Activated CD4-positive, alpha-beta T cell treated with anti-CD3 and anti-CD28 coated beads, Interleukin-2, amount 10 ng/mL, durations not matched to agents 7 days and 5 days (primary cell): ENCODE measurements around the gene ESYT1. TPM values are rescaled to one million over a fixed set of nuclear protein-coding genes. Genes with fewer than 3 reads are reported as not detected.

Experiments used
- CTCF ChIA-PET: fragments of 350-600 bp; sonication (Branson Sonifier 250); formaldehyde crosslinking; loops from one replicate; lab custom pipeline; 2021; ENCODE audit warnings: antibody characterized with exemption; lab: Charles Lee
- POLR2A ChIA-PET: fragments of 350-600 bp; sonication (Branson Sonifier 250); formaldehyde crosslinking; loops from one replicate; lab custom pipeline; 2021; ENCODE audit warnings: antibody characterized with exemption; lab: Charles Lee
- DNase-seq: peaks from one replicate; pipeline ENCODE4 v3.0.0-alpha.2; 2020
- H3K27ac Mint-ChIP-seq: one replicate; pipeline ENCODE4 v1.8.0; 2021; ENCODE audit warnings: mild to moderate bottlenecking, moderate library complexity, mixed read lengths
- H3K27me3 Mint-ChIP-seq: one replicate; pipeline ENCODE4 v1.8.0; 2021; ENCODE audit warnings: mixed read lengths
- H3K36me3 Mint-ChIP-seq: one replicate; pipeline ENCODE4 v1.8.0; 2021; ENCODE audit warnings: low read depth, mixed read lengths
- H3K4me1 Mint-ChIP-seq: one replicate; pipeline ENCODE4 v1.8.0; 2021; ENCODE audit warnings: mixed read lengths
- H3K4me3 Mint-ChIP-seq: one replicate; pipeline ENCODE4 v1.8.0; 2021; ENCODE audit warnings: mild to moderate bottlenecking, moderate library complexity, mixed read lengths
- H3K9me3 Mint-ChIP-seq: one replicate; pipeline ENCODE4 v1.8.0; 2021; ENCODE audit warnings: mixed read lengths
- total RNA-seq, 2 experiments: library from RNA; stranded (reverse); gene quantifications; one replicate each; pipeline ENCODE4 v1.2.3, GENCODE V29; 2021

ESYT1 gene
- total RNA-seq, 2 experiments from 2014 or later, result 367 to 399 TPM

DNA sequence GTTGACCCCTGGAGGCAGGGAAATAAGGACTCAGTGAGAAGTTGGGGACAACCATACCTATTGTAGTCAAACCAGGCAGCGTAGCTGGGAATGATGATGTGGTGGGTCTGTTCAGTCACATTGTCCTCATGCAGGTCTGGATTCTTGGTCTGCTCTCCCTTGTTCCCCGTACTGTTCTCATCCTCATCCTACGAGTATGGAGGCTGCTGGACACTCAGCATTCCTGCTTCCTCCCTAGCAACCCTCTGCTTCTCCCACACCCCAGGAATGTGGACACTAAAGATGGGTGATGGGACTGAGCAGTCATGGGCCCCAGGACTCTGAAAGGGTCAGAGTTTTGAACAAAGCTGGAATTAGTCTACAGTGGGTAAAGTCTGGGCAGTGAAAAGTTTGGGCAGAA, 50.3 kb downstream of the ESYT1 start:
- POLR2A ChIA-PET, result no interaction called here
- Mint-ChIP-seq H3K9me3 (no peaks in the 10 kb centered on the region), H3K27me3 (no peaks in the 10 kb centered on the region), H3K36me3 (peaks cover 61% of the 10 kb centered on the region), H3K4me3 (no peak overlapping the region), H3K27ac (peak overlapping the region; percentile 19), H3K4me1 (no peaks in the 10 kb centered on the region)
- CTCF ChIA-PET, result interaction anchor here (5.2 kb wide), 1 partner anchor 11 kb away, joined by 44 read pairs; the partner anchor contains the start of gene SMARCC2
- DNase-seq, result no peak

DNA sequence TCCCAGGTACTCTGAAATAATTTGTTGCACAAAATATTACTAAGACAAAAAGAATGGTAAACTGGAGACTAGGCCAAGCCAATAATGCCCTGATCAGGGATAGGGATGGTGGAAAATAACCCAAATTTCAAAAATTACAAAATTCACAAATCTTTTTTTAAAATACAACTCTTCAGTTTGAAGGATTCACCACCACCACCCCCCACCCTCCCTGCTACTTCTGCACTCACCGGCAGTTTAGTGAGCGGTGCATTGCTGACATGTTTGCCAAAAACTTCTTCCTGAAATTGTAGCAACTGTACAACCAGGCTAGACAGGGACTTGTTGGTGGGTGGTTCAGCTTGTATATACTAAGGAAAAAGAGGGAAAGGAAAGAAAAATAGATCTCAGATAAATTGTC, 58.9 kb downstream of the ESYT1 start:
- peaks cover 43% of the 10 kb centered on the region for H3K4me1 Mint-ChIP-seq
- no peak for DNase-seq
- H3K9me3 Mint-ChIP-seq, result no peaks in the 10 kb centered on the region
- peaks cover 42% of the 10 kb centered on the region for H3K36me3 Mint-ChIP-seq
- H3K4me3 Mint-ChIP-seq, result peak overlapping the region; percentile 90
- no peak overlapping the region for H3K27ac Mint-ChIP-seq
- ChIA-PET CTCF (interaction anchor here (3.8 to 6.7 kb wide), 6 partner anchors 11 to 68 kb away, joined by 39 to 99 read pairs (median 80); partner anchors contain the start of genes ESYT1, MYL6, RNF41 and RPL41), POLR2A (no interaction called here)
- H3K27me3 Mint-ChIP-seq, result no peaks in the 10 kb centered on the region

DNA sequence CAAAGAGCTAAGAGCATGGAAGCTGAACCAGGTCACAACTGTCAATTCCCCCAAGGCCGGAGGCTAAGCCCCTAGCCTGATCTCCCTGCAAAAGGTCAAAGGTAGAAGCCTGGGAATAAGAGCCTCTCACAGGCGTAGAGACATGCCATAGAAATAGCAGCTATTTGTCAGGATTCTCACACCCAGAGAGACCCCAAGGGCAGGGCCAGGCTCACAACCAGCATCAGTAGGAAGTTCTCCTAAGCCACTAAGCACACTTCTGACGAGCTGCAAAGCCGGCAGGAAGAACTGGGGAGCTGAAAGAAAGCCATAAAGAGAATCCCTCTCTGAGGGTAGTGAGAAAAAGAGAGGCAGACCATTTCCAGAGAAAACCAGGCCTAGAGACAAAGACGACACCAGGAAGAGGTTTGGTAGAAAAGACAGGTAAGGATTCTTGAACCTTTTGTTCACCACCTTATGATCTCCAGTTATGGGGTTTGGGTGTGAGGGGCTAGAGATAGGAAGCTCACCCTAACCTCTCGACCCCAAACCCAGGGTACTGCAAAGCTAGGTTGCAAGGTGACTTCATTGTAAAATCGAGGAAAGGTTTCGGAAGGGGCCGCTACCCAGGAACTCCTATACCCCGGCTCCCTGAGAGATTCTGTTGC, 60.2 kb downstream of the ESYT1 start:
- DNase-seq, result peak; percentile 20
- no peaks in the 10 kb centered on the region for H3K9me3 Mint-ChIP-seq
- H3K36me3 Mint-ChIP-seq, result peaks cover 41% of the 10 kb centered on the region
- H3K4me3 Mint-ChIP-seq, result peak overlapping the region; percentile 90
- H3K27ac Mint-ChIP-seq, result peak overlapping the region; percentile 85
- CTCF ChIA-PET, result interaction anchor here (1.0 to 6.7 kb wide), 19 partner anchors 12 to 450 kb away, joined by 3 to 99 read pairs (median 13); partner anchors contain the start of genes ESYT1, MYL6, PA2G4 and RAB5B
- peaks cover 53% of the 10 kb centered on the region for H3K4me1 Mint-ChIP-seq
- H3K27me3 Mint-ChIP-seq, result no peaks in the 10 kb centered on the region
- POLR2A ChIA-PET, result interaction anchor here (1.4 kb wide), 1 partner anchor 70 kb away, joined by 5 read pairs; the partner anchor contains the start of gene ZC3H10

DNA sequence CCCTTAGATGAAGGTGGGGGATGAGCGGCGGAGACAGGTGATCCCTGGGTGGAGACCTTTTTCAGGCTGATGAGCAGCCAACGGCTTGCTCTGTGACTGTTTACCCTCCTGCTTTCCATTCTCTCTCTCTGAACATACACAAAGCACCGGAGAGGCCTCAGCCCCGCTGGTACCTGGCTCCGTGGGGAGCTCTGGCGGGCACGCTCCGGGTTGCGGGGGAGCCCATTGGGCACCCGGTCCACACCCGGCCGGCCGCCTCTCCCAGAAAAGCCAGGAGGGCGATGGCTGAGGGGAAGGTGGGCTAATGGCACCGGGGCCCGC, 60.7 kb downstream of the ESYT1 start:
- peak overlapping the region; percentile 90 for H3K4me3 Mint-ChIP-seq
- H3K9me3 Mint-ChIP-seq, result no peaks in the 10 kb centered on the region
- H3K4me1 Mint-ChIP-seq, result peaks cover 56% of the 10 kb centered on the region

DNA sequence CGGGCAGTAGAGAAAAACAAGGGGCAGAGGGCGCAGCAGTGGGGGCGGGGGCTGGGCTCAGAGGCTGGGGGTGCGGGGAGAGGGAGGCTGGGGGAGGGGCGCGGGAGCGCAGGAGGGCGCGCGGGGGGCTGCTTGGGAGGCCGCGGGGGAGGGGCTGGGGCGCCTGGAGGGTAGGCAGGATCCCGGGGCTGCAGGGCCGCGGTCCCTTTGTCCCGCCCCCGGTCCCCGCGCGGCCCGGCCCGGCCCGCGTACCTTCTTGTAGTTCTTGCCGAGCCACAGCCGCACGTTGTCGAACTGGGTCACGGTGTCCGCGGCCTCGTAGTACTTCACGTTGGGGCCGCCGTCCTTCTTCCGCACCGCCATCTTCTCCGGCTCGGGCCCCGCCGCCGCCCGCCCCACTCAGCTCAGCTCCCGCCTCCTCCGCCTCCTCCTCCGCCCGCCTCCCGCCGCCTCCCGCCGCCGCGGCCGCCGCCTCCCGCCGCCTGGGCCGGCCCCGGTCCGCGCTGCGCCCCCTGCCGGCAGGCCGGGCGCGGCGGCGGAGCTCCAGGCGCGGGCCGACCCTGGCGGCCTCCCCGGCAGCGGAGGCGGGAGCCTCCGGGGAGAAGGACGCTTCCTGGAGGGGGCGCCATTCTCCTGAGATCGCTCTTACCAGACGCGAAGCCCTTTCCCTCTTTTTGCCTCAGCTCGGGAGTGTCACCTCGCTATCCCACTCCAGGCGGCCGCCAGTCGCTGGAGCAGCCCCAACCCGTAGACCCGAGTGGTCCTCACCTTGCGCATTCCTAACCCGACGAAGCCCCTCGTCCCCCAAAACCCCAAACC, 61.2 kb downstream of the ESYT1 start, which contains the start of gene SMARCC2:
Gene SMARCC2, minus strand, starts transcription at position 385 of the 819 bp plus-strand sequence. Its CDS starts 22 bp downstream, at position 363.
- H3K27ac Mint-ChIP-seq, result peak within 1 kb of the TSS; percentile 93
- peaks cover 39% of the 10 kb centered on the region for H3K36me3 Mint-ChIP-seq
- no peaks in the 10 kb centered on the region for H3K27me3 Mint-ChIP-seq
- peaks cover 58% of the 10 kb centered on the region for H3K4me1 Mint-ChIP-seq
- H3K9me3 Mint-ChIP-seq, result no peaks in the 10 kb centered on the region
- POLR2A ChIA-PET, result interaction anchor here (0.6 to 1.4 kb wide), 5 partner anchors 31 to 85 kb away, joined by 3 to 5 read pairs (median 4); partner anchors contain the start of genes ESYT1, MYL6, PA2G4 and RNF41
- H3K4me3 Mint-ChIP-seq, result peak within 1 kb of the TSS; percentile 90
- peak; percentile 86 for DNase-seq
- CTCF ChIA-PET, result interaction anchor here (0.5 to 6.7 kb wide), 76 partner anchors 9 to 813 kb away, joined by 3 to 99 read pairs (median 5); partner anchors contain the start of genes ANKRD52, CNPY2, DNAJC14 and ESYT1

More for the DNA sequence above, 60.7 kb downstream of the ESYT1 start:
- Mint-ChIP-seq H3K27me3 (no peaks in the 10 kb centered on the region), H3K36me3 (peaks cover 42% of the 10 kb centered on the region), H3K27ac (peak overlapping the region; percentile 85)
- peak; percentile 26 for DNase-seq
- CTCF ChIA-PET, result interaction anchor here (0.7 to 6.7 kb wide), 40 partner anchors 9 to 451 kb away, joined by 3 to 99 read pairs (median 7); partner anchors contain the start of genes ANKRD52, CNPY2, ESYT1 and MIP
- POLR2A ChIA-PET, result interaction anchor here (1.1 to 1.4 kb wide), 2 partner anchors 60 to 70 kb away, joined by 3 to 5 read pairs; partner anchors contain the start of genes ESYT1 and ZC3H10

DNA sequence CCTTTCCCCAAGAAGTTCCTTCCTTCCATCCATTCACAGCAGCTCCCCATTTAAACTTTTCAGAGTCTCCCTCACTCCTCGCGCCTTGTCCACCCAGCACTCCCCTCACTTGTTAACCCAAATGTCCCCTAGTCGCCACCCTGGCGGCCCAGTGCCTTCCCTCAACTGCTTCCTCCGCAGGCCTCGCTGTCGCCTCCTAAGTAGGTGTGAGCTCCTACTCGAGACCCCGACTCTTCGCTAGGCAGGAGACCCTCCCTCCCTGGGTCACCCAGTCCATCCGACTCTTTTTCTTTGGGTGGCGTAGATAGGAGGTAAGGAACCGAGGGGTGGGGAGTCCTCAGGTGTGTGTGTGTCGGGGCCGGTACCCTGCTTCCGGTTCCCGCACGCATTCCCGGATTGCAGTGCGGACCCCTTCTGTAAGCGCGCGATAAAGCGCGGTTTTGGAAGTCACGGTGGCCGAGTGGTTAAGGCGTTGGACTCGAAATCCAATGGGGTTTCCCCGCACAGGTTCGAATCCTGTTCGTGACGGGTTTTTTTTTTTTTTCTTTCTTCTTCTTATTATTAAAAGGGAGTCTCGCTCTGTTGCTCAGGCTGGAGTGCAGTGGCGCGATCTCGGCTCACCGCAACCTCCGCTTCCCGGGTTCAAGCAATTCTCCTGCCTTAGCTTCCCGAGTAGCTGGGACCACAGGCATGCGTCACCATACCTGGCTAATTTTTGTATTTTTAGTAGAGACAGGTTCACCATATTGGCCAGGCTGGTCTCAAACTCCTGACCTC, 62.0 kb downstream of the ESYT1 start:
- peaks cover 33% of the 10 kb centered on the region for H3K36me3 Mint-ChIP-seq
- no peaks in the 10 kb centered on the region for H3K9me3 Mint-ChIP-seq
- peak; percentile 73 for DNase-seq
- CTCF ChIA-PET, result interaction anchor here (0.5 to 6.7 kb wide), 63 partner anchors 10 to 813 kb away, joined by 3 to 99 read pairs (median 5); partner anchors contain the start of genes ANKRD52, CNPY2, DNAJC14 and ESYT1
- H3K27me3 Mint-ChIP-seq, result no peaks in the 10 kb centered on the region
- POLR2A ChIA-PET, result interaction anchor here (0.6 to 1.4 kb wide), 5 partner anchors 32 to 86 kb away, joined by 3 to 5 read pairs (median 4); partner anchors contain the start of genes ESYT1, MYL6, PA2G4 and RNF41
- H3K4me1 Mint-ChIP-seq, result peaks cover 55% of the 10 kb centered on the region
- peak overlapping the region; percentile 93 for H3K27ac Mint-ChIP-seq
- H3K4me3 Mint-ChIP-seq, result peak overlapping the region; percentile 84

DNA sequence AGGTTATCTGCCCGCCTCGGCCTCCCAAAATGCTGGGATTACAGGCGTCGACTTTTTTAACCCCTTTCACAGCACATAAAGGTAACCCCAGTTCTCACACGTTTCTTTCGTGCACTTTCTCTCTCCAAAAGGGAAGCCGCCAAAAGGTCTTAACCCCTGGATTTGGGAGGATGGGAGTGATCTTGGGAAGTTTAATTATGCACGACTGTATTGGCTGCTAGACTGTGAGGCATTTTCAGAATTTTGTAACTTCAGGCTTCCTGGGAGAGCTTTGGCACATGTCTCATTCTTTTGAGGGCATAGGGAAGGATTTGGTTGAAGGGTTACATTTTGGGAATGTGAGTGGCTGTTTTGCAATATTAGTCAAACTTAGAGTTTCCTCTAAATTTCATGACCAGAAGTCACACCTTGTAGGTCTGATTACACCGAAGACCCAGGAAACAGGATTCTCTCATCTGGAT, 62.7 kb downstream of the ESYT1 start:
- Mint-ChIP-seq H3K4me1 (peaks cover 54% of the 10 kb centered on the region), H3K9me3 (no peaks in the 10 kb centered on the region), H3K27ac (peak overlapping the region; percentile 93), H3K36me3 (peaks cover 29% of the 10 kb centered on the region), H3K27me3 (no peaks in the 10 kb centered on the region), H3K4me3 (peak overlapping the region; percentile 84)
- DNase-seq, result no peak
- POLR2A ChIA-PET, result no interaction called here
- CTCF ChIA-PET, result interaction anchor here (0.7 to 6.7 kb wide), 13 partner anchors 13 to 453 kb away, joined by 3 to 99 read pairs (median 14); partner anchors contain the start of genes ANKRD52, ESYT1, MYL6 and RNF41

DNA sequence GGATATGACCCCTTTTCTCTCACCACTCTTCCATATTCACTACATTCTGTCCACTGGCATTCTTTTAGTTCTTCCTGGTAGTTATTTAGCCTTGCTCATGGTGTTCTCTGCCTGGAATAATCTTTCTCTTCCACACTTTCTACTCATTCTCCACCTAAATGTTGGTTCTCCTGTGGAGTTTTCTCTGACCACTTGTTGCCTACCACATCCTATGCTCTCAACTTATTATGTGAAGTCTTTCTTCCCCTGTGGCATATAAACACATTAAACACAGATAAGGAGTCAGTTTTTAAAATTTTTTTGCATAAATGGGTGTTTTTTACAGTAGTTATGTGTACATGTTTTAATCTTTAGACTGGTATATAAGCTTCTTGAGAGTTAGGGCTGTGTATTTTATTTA, 64.5 kb downstream of the ESYT1 start:
- CTCF ChIA-PET, result interaction anchor here (0.9 to 6.7 kb wide), 7 partner anchors 11 to 272 kb away, joined by 3 to 99 read pairs (median 3); partner anchors contain the start of gene ANKRD52
- Mint-ChIP-seq H3K4me3 (no peak overlapping the region), H3K36me3 (peaks cover 15% of the 10 kb centered on the region), H3K27ac (no peak overlapping the region), H3K4me1 (peaks cover 40% of the 10 kb centered on the region), H3K27me3 (no peaks in the 10 kb centered on the region), H3K9me3 (no peaks in the 10 kb centered on the region)
- POLR2A ChIA-PET, result no interaction called here
- no peak for DNase-seq

DNA sequence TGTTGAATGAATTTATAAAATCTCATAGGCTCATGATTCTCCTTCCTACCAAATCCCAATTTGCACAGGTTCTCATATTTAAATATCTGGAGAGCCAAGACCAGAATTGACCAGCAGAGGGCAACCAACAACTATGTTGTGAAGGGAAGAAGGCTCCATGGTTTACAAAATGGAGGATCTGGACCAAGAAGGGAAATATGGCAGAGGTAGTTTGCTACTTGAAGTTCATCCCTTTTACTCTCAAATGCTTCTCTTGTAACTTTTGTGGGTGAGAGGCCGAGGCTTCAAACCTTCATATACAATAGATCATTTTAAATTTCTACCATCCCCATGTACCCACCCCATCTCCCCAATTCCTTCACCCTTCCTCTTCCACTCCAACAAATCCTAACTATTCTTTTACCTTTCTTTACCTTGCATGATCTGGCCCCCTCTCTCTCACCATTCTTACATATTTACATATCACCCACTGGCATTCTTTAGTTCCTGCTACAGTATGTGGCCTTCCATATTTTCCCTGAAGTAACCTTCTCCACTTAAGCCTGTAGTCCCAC, 65.0 kb downstream of the ESYT1 start:
- Mint-ChIP-seq H3K4me3 (no peak overlapping the region), H3K4me1 (peaks cover 35% of the 10 kb centered on the region), H3K27ac (peak overlapping the region; percentile 60), H3K36me3 (peaks cover 14% of the 10 kb centered on the region), H3K9me3 (no peaks in the 10 kb centered on the region), H3K27me3 (no peaks in the 10 kb centered on the region)
- ChIA-PET CTCF (interaction anchor here (1.4 to 6.7 kb wide), 2 partner anchors 10 to 75 kb away, joined by 3 to 99 read pairs; no protein-coding TSS in a partner anchor), POLR2A (no interaction called here)
- DNase-seq, result peak; percentile 90
